HG02678 (cell line): ENCODE measurements around the gene CAPN12.
"Not testable (repeated sequence)": the region's sequence is repeated elsewhere in the genome, so short reads cannot be mapped to it uniquely, and the experiment has no call there.

Source experiments
- ATAC-seq: cut with Tn5 transposase; IDR thresholded peaks from one replicate; pipeline ENCODE4 v1.9.1; 2021; ENCODE audit warnings: mild to moderate bottlenecking, moderate library complexity; ENCODE audit not compliant: unreplicated experiment

Gene CAPN12

GRCh38 chr19:38771569-38771968, 27.3 kb upstream of the CAPN12 start:
- not testable (repeated sequence) for ATAC-seq

- ATAC-seq = peak; percentile 70
Observed at GRCh38 chr19:38770949-38771275, 26.6 kb upstream of the CAPN12 start.

GRCh38 chr19:38770228-38770948, 26.1 kb upstream of the CAPN12 start:
- peak; percentile 27 for ATAC-seq

- ATAC-seq = peak; percentile 60
Observed at GRCh38 chr19:38769635-38770211, 25.4 kb upstream of the CAPN12 start.

GRCh38 chr19:38766276-38767047, 22.2 kb upstream of the CAPN12 start:
- no peak for ATAC-seq

GRCh38 chr19:38765214-38765613, 20.9 kb upstream of the CAPN12 start:
- no peak for ATAC-seq

GRCh38 chr19:38763795-38764220, 19.5 kb upstream of the CAPN12 start:
- no peak for ATAC-seq

GRCh38 chr19:38761884-38762389, 17.7 kb upstream of the CAPN12 start:
- not testable (repeated sequence) for ATAC-seq

GRCh38 chr19:38760805-38761517, 16.7 kb upstream of the CAPN12 start:
- ATAC-seq = not testable (repeated sequence)

GRCh38 chr19:38759590-38760003, 15.3 kb upstream of the CAPN12 start:
- no peak for ATAC-seq

- not testable (repeated sequence) for ATAC-seq
Observed at GRCh38 chr19:38754196-38754595, 9.9 kb upstream of the CAPN12 start.

- ATAC-seq = not testable (repeated sequence)
Observed at GRCh38 chr19:38753783-38754182, 9.5 kb upstream of the CAPN12 start.

GRCh38 chr19:38745316-38745715, 1.0 kb upstream of the CAPN12 start:
- ATAC-seq = no peak

- no peak for ATAC-seq
Observed at GRCh38 chr19:38744874-38745273, 600 bp upstream of the CAPN12 start.

GRCh38 chr19:38743394-38744297, 628 bp downstream of the CAPN12 start:
- ATAC-seq = no peak

GRCh38 chr19:38742906-38743305, 1.4 kb downstream of the CAPN12 start:
- no peak for ATAC-seq

- ATAC-seq = no peak
Observed at GRCh38 chr19:38742296-38742695, 2.0 kb downstream of the CAPN12 start.

GRCh38 chr19:38741670-38742069, 2.6 kb downstream of the CAPN12 start:
- no peak for ATAC-seq

- no peak for ATAC-seq
Observed at GRCh38 chr19:38740932-38741331, 3.3 kb downstream of the CAPN12 start.

- no peak for ATAC-seq
Observed at GRCh38 chr19:38740257-38740592, 4.0 kb downstream of the CAPN12 start.
